BLaER1 (cell line): ENCODE measurements around the gene TMEM108.
"Not testable (repeated sequence)": the region's sequence is repeated elsewhere in the genome, so short reads cannot be mapped to it uniquely, and the experiment has no call there.

Experiments used
- H3K27ac ChIP-seq: shearing (Covaris generic); formaldehyde crosslinking; 2 replicates; pipeline ENCODE4 v1.8.1; 2022
- H3K27me3 ChIP-seq: shearing (Covaris generic); formaldehyde crosslinking; 2 replicates; pipeline ENCODE4 v1.8.1; 2022
- H3K36me3 ChIP-seq: shearing (Covaris generic); formaldehyde crosslinking; 2 replicates; pipeline ENCODE4 v1.8.1; 2022
- H3K4me1 ChIP-seq: shearing (Covaris generic); formaldehyde crosslinking; 2 replicates; pipeline ENCODE4 v1.8.1; 2022
- H3K4me2 ChIP-seq: shearing (Covaris generic); formaldehyde crosslinking; 2 replicates; pipeline ENCODE4 v1.8.1; 2022
- H3K4me3 ChIP-seq: shearing (Covaris generic); formaldehyde crosslinking; 2 replicates; pipeline ENCODE4 v1.8.1; 2022
- H3K9ac ChIP-seq: shearing (Covaris generic); formaldehyde crosslinking; 2 replicates; pipeline ENCODE4 v1.8.1; 2022
- H3K9me3 ChIP-seq: shearing (Covaris generic); formaldehyde crosslinking; 2 replicates; pipeline ENCODE4 v1.8.1; 2022
- H4K20me1 ChIP-seq: shearing (Covaris generic); formaldehyde crosslinking; 2 replicates; pipeline ENCODE4 v1.8.1; 2022
- Cebpa-rat ChIP-seq: shearing (Covaris generic); IDR thresholded peaks from 2 replicates; pipeline ENCODE4 v1.8.1; 2022

Gene TMEM108

GRCh38 chr3:133038089-133038730, at the start of gene TMEM108:
Gene TMEM108 (plus strand): TSS chr3:133038391.
- no peak within 1 kb of the TSS for H3K4me3 ChIP-seq
- no peaks in the 10 kb centered on the region for H3K36me3 ChIP-seq
- no peaks in the 10 kb centered on the region for H3K27me3 ChIP-seq
- H3K9me3 ChIP-seq: peaks cover 3% of the 10 kb centered on the region; the same call in 1 of the 2 replicates
- no peaks in the 10 kb centered on the region for H4K20me1 ChIP-seq
- H3K27ac ChIP-seq: no peak within 1 kb of the TSS
- H3K9ac ChIP-seq: no peak within 1 kb of the TSS
- H3K4me1 ChIP-seq: no peaks in the 10 kb centered on the region
- no peak within 1 kb of the TSS for H3K4me2 ChIP-seq
- no peak for TF ChIP-seq Cebpa-rat

GRCh38 chr3:132995971-132996370, 42.2 kb upstream of the TMEM108 start:
- Histone ChIP-seq H4K20me1 (no peaks in the 10 kb centered on the region), H3K4me1 (no peaks in the 10 kb centered on the region), H3K9ac (no peak overlapping the region), H3K27me3 (no peaks in the 10 kb centered on the region), H3K4me3 (no peak overlapping the region), H3K36me3 (no peaks in the 10 kb centered on the region), H3K4me2 (no peak overlapping the region), H3K9me3 (no peaks in the 10 kb centered on the region), H3K27ac (no peak overlapping the region)
- TF ChIP-seq Cebpa-rat: no peak

GRCh38 chr3:132997404-132998185, 40.6 kb upstream of the TMEM108 start:
- no peaks in the 10 kb centered on the region for H3K27me3 ChIP-seq
- no peak overlapping the region for H3K27ac ChIP-seq
- H3K4me1 ChIP-seq: no peaks in the 10 kb centered on the region
- H3K4me3 ChIP-seq: no peak overlapping the region
- H3K9me3 ChIP-seq: no peaks in the 10 kb centered on the region
- no peaks in the 10 kb centered on the region for H4K20me1 ChIP-seq
- TF ChIP-seq Cebpa-rat: no peak
- no peak overlapping the region for H3K9ac ChIP-seq
- H3K4me2 ChIP-seq: no peak overlapping the region
- no peaks in the 10 kb centered on the region for H3K36me3 ChIP-seq

DNA sequence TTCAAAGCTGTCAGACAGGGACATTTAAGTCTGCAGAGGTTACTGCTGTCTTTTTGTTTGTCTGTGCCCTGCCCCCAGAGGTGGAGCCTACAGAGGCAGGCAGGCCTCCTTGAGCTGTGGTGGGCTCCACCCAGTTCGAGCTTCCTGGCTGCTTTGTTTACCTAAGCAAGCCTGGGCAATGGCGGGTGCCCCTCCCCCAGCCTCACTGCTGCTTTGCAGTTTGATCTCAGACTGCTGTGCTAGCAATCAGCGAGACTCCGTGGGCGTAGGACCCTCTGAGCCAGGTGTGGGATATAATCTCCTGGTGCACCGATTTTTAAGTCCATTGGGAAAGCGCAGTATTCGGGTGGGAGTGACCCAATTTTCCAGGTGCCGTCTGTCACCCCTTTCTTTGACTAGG, 33.2 kb upstream of the TMEM108 start:
- not testable (repeated sequence) for H3K4me1 ChIP-seq, H3K4me2 ChIP-seq, H4K20me1 ChIP-seq, H3K36me3 ChIP-seq, H3K27me3 ChIP-seq, H3K9ac ChIP-seq, H3K27ac ChIP-seq, H3K4me3 ChIP-seq
- H3K9me3 ChIP-seq: peaks cover 12% of the 10 kb centered on the region

GRCh38 chr3:133007601-133008000, 30.6 kb upstream of the TMEM108 start:
- Histone ChIP-seq H3K9ac (no peak overlapping the region), H3K9me3 (peaks cover 37% of the 10 kb centered on the region), H3K27ac (no peak overlapping the region), H3K27me3 (no peaks in the 10 kb centered on the region), H3K4me2 (no peak overlapping the region), H3K36me3 (no peaks in the 10 kb centered on the region), H3K4me3 (no peak overlapping the region), H4K20me1 (no peaks in the 10 kb centered on the region), H3K4me1 (no peaks in the 10 kb centered on the region)
- TF ChIP-seq Cebpa-rat: no peak

- Histone ChIP-seq H4K20me1 (no peaks in the 10 kb centered on the region), H3K9ac (no peak overlapping the region), H3K27me3 (no peaks in the 10 kb centered on the region), H3K27ac (no peak overlapping the region), H3K9me3 (peaks cover 40% of the 10 kb centered on the region), H3K36me3 (no peaks in the 10 kb centered on the region), H3K4me3 (no peak overlapping the region), H3K4me2 (no peak overlapping the region), H3K4me1 (no peaks in the 10 kb centered on the region)
- TF ChIP-seq Cebpa-rat: 0 out of 2 replicates have a peak, but pooled peaks have one; percentile 11
These were observed 23.9 kb upstream of the TMEM108 start for GRCh38 chr3:133014325-133014724.

GRCh38 chr3:133015573-133015972, 22.6 kb upstream of the TMEM108 start:
- not testable (repeated sequence) for H3K4me3 ChIP-seq, H3K4me1 ChIP-seq, H3K27me3 ChIP-seq, H3K4me2 ChIP-seq, H4K20me1 ChIP-seq, H3K27ac ChIP-seq, H3K9ac ChIP-seq, H3K36me3 ChIP-seq
- peaks cover 28% of the 10 kb centered on the region for H3K9me3 ChIP-seq

DNA sequence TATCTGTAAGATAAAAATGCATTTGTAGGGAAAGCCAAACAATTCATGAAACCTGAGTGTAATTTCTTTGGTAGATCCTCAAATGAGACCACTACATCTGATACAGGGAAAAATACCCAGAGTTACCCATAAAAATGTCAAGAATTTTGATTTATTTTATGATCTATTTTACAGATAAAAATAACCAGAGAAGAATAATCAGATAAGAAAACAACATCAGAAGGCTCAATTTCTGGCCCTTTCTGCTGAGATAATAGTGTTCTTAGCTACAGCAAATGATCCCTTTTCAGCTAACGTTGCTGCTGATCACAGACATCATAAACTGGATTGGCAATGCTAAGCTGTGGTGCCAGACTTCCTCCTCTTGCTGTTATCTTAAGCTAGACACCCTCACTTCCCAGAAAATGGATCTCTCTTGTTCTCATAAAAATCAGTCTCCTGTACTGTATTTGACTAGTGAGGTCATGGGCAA, 21.3 kb upstream of the TMEM108 start:
- TF ChIP-seq Cebpa-rat: no peak
- H4K20me1 ChIP-seq: no peaks in the 10 kb centered on the region
- no peaks in the 10 kb centered on the region for H3K27me3 ChIP-seq
- no peak overlapping the region for H3K27ac ChIP-seq
- H3K4me3 ChIP-seq: no peak overlapping the region
- H3K9me3 ChIP-seq: peaks cover 15% of the 10 kb centered on the region
- no peak overlapping the region for H3K9ac ChIP-seq
- H3K4me1 ChIP-seq: no peaks in the 10 kb centered on the region
- H3K36me3 ChIP-seq: no peaks in the 10 kb centered on the region
- H3K4me2 ChIP-seq: no peak overlapping the region

DNA sequence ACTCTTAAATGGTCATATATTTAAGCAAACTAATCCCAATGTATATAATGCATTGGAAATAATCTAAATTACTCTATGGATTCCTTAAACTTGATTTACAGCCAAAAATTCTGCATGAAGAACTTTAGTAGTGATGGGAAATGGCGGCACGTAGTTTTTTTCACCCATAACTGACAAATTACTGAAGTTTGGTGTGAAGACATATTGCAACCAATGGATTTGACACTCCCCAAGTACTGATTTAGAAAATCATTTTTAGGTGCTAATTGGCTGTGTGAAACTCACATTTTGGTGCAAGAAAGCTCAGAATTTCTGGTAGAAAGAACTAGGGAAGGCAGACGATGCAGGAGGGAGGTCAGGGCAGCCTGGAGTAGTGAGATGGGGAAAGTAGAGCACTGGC, 19.3 kb upstream of the TMEM108 start:
- H3K36me3 ChIP-seq: no peaks in the 10 kb centered on the region
- no peak overlapping the region for H3K27ac ChIP-seq
- no peak overlapping the region for H3K9ac ChIP-seq
- H3K27me3 ChIP-seq: no peaks in the 10 kb centered on the region
- no peaks in the 10 kb centered on the region for H4K20me1 ChIP-seq
- H3K9me3 ChIP-seq: no peaks in the 10 kb centered on the region
- TF ChIP-seq Cebpa-rat: no peak
- H3K4me1 ChIP-seq: no peaks in the 10 kb centered on the region
- no peak overlapping the region for H3K4me3 ChIP-seq
- no peak overlapping the region for H3K4me2 ChIP-seq

GRCh38 chr3:133021206-133021605, 17.0 kb upstream of the TMEM108 start:
- Histone ChIP-seq H3K4me2 (no peak overlapping the region), H3K9me3 (no peaks in the 10 kb centered on the region), H3K36me3 (no peaks in the 10 kb centered on the region), H3K27ac (no peak overlapping the region), H3K4me1 (no peaks in the 10 kb centered on the region), H3K27me3 (no peaks in the 10 kb centered on the region), H4K20me1 (no peaks in the 10 kb centered on the region), H3K4me3 (no peak overlapping the region), H3K9ac (no peak overlapping the region)
- TF ChIP-seq Cebpa-rat: no peak
